Aorta (tissue), 5 donors: ENCODE results near the gene ALPL. TPM values are rescaled to one million over a fixed set of nuclear protein-coding genes. Genes with fewer than 3 reads are reported as not detected.
"Not testable (repeated sequence)": the region's sequence is repeated elsewhere in the genome, so short reads cannot be mapped to it uniquely, and the experiment has no call there.

Source experiments
- ATAC-seq: fragments of 200-7000 bp; cut with Tn5 transposase; one replicate; pipeline ENCODE4 v1.9.1; 2022; ENCODE audit warnings: moderate library complexity; ENCODE audit not compliant: low FRiP score
- DNase-seq, 2 donors: peaks; one replicate each; pipeline ENCODE4 v3.0.0-alpha.2; 2020
- H3K27ac ChIP-seq, 2 donors: one replicate each; pipeline ENCODE4 v1.5.1; 2013; ENCODE audit warnings: low read length in 2 of 2, mild to moderate bottlenecking in 2 of 2, moderate library complexity in 2 of 2, control low read depth in 1 of 2, inconsistent platforms in 1 of 2, low read depth in 1 of 2
- H3K27me3 ChIP-seq, 2 donors: one replicate each; pipeline ENCODE4 v1.6.1; 2013; ENCODE audit warnings: control low read depth in 1 of 2, low read length in 1 of 2, mild to moderate bottlenecking in 1 of 2, moderate library complexity in 1 of 2; ENCODE audit not compliant: insufficient read depth in 2 of 2, control insufficient read depth in 1 of 2
- H3K36me3 ChIP-seq, 2 donors: one replicate each; pipeline ENCODE4 v1.6.1; 2013; ENCODE audit warnings: control low read depth in 1 of 2, low read length in 1 of 2, mild to moderate bottlenecking in 1 of 2; ENCODE audit not compliant: insufficient read depth in 2 of 2, control insufficient read depth in 1 of 2
- H3K4me1 ChIP-seq, 2 donors: one replicate each; pipeline ENCODE4 v1.6.1; 2013; ENCODE audit warnings: low read length in 2 of 2, control low read depth in 1 of 2, mild to moderate bottlenecking in 1 of 2, moderate library complexity in 1 of 2; ENCODE audit not compliant: insufficient read depth in 2 of 2, control insufficient read depth in 1 of 2
- H3K4me3 ChIP-seq, 2 donors: one replicate each; pipeline ENCODE4 v1.5.1; 2013; ENCODE audit warnings: low read length in 2 of 2, control low read depth in 1 of 2, mild to moderate bottlenecking in 1 of 2
- H3K9me3 ChIP-seq: one replicate; pipeline ENCODE4 v1.6.1; 2013; ENCODE audit warnings: mild to moderate bottlenecking, low read length; ENCODE audit not compliant: control insufficient read depth
- WGBS, 2 donors: extraction: QIAGEN DNeasy Blood & Tissue Kit; methylation state at CpG; one replicate each; pipeline ENCODE4 v1.1.7; 2013; 5-methylcytosine and 5-hydroxymethylcytosine counted together
- intact Hi-C, 2 donors: fragments of 100-400 bp; cut with DNase I; formaldehyde crosslinking; loops; one replicate each; pipeline versions ENCODE4 v1.14.2 to v1.15.0; 2022
- polyA plus RNA-seq, 2 donors: library from polyadenylated mRNA; stranded (reverse); fragments of 200-250 nt; gene quantifications; one replicate each; pipeline ENCODE4 v1.2.3, GENCODE V29; 2013
- total RNA-seq, 2 donors: library from RNA; stranded (reverse); fragmentation: NEBNext Ultra II Directional; extraction: Animal tissue kit (Norgen Biotek cat#: 25700); gene quantifications; one replicate each; pipeline ENCODE4 v1.2.1, GENCODE V29; 2021
- donor health status: healthy with polysubstance abuse.
- donor health status: Bipolar disorder and iron deficiency.
- donor health status: DM: no; HTN: no; CAD: no.
- donor health status: DM: no; HTN: no; CAD: no.
- donor health status: DM: yes; HTN: yes; CAD: no.

The ALPL gene
- total and polyA plus RNA-seq, 4 donors: 2.5 to 22.3 (median 5.5) TPM

DNA sequence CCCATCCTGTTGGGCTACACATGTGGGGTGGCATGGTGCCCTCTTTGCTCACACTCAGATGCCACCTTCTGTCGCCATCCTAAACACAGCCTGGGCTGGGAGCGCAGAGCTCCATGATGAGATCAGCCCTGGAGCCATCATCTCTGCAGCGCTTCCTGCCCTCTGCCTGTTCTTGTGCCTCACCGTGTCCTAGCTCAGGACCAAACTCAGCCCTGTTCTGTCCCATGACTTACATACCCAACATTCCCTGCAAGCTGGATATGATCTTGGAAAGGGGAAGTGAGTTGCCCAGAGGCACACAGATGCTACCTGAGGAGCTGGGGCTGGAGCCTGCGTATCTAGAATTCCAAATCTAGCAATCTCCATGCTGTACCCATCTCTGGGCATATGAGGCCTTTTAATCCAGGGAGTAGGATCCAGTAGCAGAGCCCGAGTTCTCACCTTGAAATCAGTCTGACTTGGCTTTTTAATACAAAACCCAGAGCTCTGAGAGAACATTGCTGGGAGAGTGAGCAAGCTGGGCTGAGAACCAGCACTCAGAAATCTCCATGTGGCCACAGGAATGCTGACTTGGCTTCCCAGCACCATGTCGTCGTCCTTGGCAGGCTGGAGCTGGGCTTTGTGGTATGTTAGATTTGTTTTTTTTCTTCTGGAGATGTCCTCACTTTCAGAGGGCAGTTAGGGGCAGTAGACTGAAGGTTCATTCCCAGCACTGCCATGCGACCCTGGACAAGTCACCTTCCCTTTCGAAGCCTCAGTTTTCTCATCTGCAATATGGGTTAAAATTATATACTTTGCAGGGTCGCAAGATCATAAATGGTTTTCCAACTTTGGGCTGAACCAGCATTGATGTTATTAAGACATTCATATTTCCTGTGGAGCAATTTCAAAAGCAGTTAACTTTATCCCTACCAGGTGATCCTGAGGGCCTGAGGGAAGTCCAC is 2.6 kb downstream of the ALPL start:
- Histone ChIP-seq H3K27ac (no peak overlapping the region), H3K36me3 (no peaks in the 10 kb centered on the region), H3K4me1 (no peaks in the 10 kb centered on the region), H3K4me3 (no peak overlapping the region), H3K9me3 (no peaks in the 10 kb centered on the region), H3K27me3 (no peaks in the 10 kb centered on the region)
- intact Hi-C loops: loop anchor here in 1 of 2 donors (5.0 kb wide), 1 partner anchor 60 kb away; no protein-coding TSS in a partner anchor
- DNase-seq (peak; percentile 84 to 88), ATAC-seq (peak; percentile 73)
- 45 to 48% methylated on average over 11 of the region's 11 CpGs for whole genome bisulfite sequencing, 2 donors

DNA sequence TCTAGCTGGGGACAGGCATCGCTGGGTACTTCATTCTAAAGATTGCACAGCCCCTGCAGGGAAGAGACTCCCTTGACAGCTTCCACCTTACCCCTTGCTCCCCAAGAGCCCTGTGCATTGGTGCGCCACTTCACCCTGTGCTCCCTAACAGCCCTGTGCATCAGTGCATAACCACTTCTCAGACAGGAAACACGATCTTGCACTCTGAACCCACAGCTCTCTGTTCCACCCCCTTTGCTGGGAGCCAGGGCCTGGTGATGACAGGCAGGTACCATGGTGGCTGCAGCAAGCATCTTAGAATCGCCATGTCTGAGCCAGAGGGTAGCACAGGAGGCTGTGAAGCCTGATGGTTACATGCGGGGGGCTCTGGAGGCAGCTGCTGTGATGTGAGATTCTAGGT is 5.0 kb downstream of the ALPL start:
- no peaks in the 10 kb centered on the region for H3K36me3 ChIP-seq
- ATAC-seq: no peak
- intact Hi-C loops: loop anchor here in 1 of 2 donors (5.0 kb wide), 1 partner anchor 58 kb away; no protein-coding TSS in a partner anchor

GRCh38 chr1:21517161-21517589 is 8.0 kb downstream of the ALPL start:
- 89 to 91% methylated on average over 3 of the region's 3 CpGs for WGBS, 2 donors
- DNase-seq (no peak), ATAC-seq (no peak)
- Histone ChIP-seq H3K4me3 (no peak overlapping the region), H3K4me1 (no peaks in the 10 kb centered on the region), H3K36me3 (no peaks in the 10 kb centered on the region), H3K9me3 (no peaks in the 10 kb centered on the region), H3K27me3 (no peaks in the 10 kb centered on the region), H3K27ac (no peak overlapping the region)
- intact Hi-C loops: no loop called here

More for the DNA sequence above, 5.0 kb downstream of the ALPL start:
- H3K27me3 ChIP-seq: no peaks in the 10 kb centered on the region
- no peaks in the 10 kb centered on the region for H3K9me3 ChIP-seq
- H3K4me3 ChIP-seq: no peak overlapping the region
- no peaks in the 10 kb centered on the region for H3K4me1 ChIP-seq
- DNase-seq: no peak
- H3K27ac ChIP-seq: no peak overlapping the region
- WGBS, 2 donors: 91 to 95% methylated on average over 5 of the region's 5 CpGs

- H3K9me3 ChIP-seq: no peaks in the 10 kb centered on the region
- no peak overlapping the region for H3K27ac ChIP-seq
- intact Hi-C loops: no loop called here
- WGBS, 2 donors: 81 to 84% methylated on average over 13 of the region's 13 CpGs
- no peaks in the 10 kb centered on the region for H3K4me1 ChIP-seq
- no peaks in the 10 kb centered on the region for H3K27me3 ChIP-seq
- no peak overlapping the region for H3K4me3 ChIP-seq
- ATAC-seq: no peak
- H3K36me3 ChIP-seq: no peaks in the 10 kb centered on the region
- no peak for DNase-seq
These were observed 8.6 kb downstream of the ALPL start for GRCh38 chr1:21517660-21518480.

DNA sequence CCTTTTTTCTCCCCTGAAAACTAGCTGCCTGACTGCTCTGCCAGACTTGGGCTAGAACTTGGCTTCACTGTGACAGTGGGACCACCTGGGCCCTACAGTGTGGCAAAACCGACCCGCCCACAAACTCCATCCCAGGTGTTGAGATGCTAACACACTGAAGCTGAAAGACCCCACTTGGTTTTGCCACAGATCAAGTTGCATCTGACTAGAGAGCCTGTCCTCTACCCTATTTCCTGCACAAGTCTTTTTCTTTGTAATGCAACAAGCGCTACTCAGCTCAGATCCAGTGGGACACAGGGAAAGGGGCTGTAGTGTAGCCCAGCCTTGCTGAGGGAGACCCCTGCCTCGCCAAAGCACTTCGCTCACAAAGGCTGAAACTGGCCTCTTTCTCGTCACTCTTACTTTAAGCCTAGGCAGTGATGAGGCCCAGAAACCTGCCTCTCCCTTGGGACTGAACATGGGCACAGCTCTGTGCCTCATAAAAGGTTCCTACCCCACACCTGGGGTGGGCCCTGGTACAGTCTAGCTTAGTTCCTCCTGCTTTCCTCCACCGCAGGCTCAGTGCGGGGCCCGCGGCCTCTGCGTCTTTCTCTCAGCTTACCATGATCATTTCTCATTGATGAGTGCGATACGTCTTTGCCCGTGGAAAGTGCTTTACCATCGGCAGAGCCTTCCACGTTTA is 9.7 kb downstream of the ALPL start:
- Histone ChIP-seq H3K9me3 (no peaks in the 10 kb centered on the region), H3K27ac (no peak overlapping the region), H3K36me3 (no peaks in the 10 kb centered on the region), H3K4me3 (no peak overlapping the region), H3K4me1 (no peaks in the 10 kb centered on the region), H3K27me3 (no peaks in the 10 kb centered on the region)
- DNase-seq: no peak
- no peak for ATAC-seq
- intact Hi-C loops: no loop called here
- WGBS, 2 donors: 91 to 92% methylated on average over 16 of the region's 16 CpGs

DNA sequence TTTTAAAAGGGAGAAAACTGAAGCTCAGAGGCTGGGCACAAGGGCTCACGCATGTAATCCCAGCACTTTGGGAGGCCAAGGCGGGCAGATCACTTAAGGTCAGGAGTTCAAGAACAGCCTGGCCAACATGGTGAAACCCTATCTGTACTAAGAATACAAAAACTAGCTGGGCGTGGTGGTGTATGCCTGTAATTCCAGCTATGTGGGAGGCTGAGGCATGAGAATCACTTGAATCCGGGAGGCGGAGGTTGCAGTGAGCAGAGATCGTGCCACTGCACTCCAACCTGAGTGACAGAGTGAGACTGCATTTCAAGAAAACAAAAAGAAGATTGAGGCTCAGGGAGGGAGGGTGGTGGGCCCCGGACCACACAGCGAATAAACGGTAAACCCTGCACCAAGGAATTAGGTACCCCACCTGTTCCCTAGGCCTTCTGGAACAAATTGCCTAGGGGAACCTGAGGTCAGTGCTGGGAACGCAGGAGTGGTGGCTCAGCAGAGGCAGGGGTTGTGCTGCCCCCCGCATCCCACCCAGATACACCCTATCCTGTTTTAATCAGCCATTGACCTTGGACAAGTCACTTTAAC is 10.4 kb downstream of the ALPL start:
- H3K9me3 ChIP-seq, H3K4me1 ChIP-seq, H3K4me3 ChIP-seq, H3K27me3 ChIP-seq, H3K27ac ChIP-seq, intact Hi-C loops, H3K36me3 ChIP-seq, ATAC-seq, DNase-seq: not testable (repeated sequence)
- 95 to 96% methylated on average over 11 of the region's 11 CpGs for WGBS, 2 donors

GRCh38 chr1:21520899-21521716 is 11.9 kb downstream of the ALPL start:
- no peak for ATAC-seq
- no peak overlapping the region for H3K4me3 ChIP-seq
- intact Hi-C loops: no loop called here

More at GRCh38 chr1:21520899-21521716, 11.9 kb downstream of the ALPL start:
- no peaks in the 10 kb centered on the region for H3K36me3 ChIP-seq
- no peak for DNase-seq
- no peaks in the 10 kb centered on the region for H3K9me3 ChIP-seq
- no peak overlapping the region for H3K27ac ChIP-seq
- H3K27me3 ChIP-seq: no peaks in the 10 kb centered on the region
- 82 to 89% methylated on average over 16 of the region's 16 CpGs for WGBS, 2 donors
- no peaks in the 10 kb centered on the region for H3K4me1 ChIP-seq
